Endothelial cell (in vitro differentiated cells): Measurements from ENCODE around the gene MCFD2. TPM values are rescaled to one million over a fixed set of nuclear protein-coding genes. Genes with fewer than 3 reads are reported as not detected.

Experiments
- DNase-seq: peaks from one replicate; pipeline ENCODE4 v3.0.0; 2021; ENCODE audit warnings: low spot score
- H3K27ac Mint-ChIP-seq: one replicate; pipeline ENCODE4 v1.8.0; 2021; ENCODE audit warnings: mixed read lengths, inconsistent platforms; ENCODE audit not compliant: unreplicated experiment
- H3K27me3 Mint-ChIP-seq: one replicate; pipeline ENCODE4 v1.8.0; 2021; ENCODE audit warnings: mild to moderate bottlenecking, moderate library complexity, mixed read lengths, inconsistent platforms; ENCODE audit not compliant: unreplicated experiment
- H3K36me3 Mint-ChIP-seq: one replicate; pipeline ENCODE4 v1.8.0; 2021; ENCODE audit warnings: mild to moderate bottlenecking, low read depth, mixed read lengths, inconsistent platforms; ENCODE audit not compliant: unreplicated experiment
- H3K4me1 Mint-ChIP-seq: one replicate; pipeline ENCODE4 v1.8.0; 2021; ENCODE audit warnings: mild to moderate bottlenecking, mixed read lengths, inconsistent platforms; ENCODE audit not compliant: unreplicated experiment
- H3K4me3 Mint-ChIP-seq: one replicate; pipeline ENCODE4 v1.8.0; 2021; ENCODE audit warnings: mild to moderate bottlenecking, mixed read lengths, inconsistent platforms; ENCODE audit not compliant: unreplicated experiment
- H3K9me3 Mint-ChIP-seq: one replicate; pipeline ENCODE4 v1.8.0; 2021; ENCODE audit warnings: mixed read lengths, inconsistent platforms; ENCODE audit not compliant: unreplicated experiment
- CTCF ChIP-seq: fragments of 200-600 bp; sonication (generic); IDR thresholded peaks from one replicate; pipeline ENCODE4 v1.5.0; 2021; ENCODE audit warnings: antibody characterized with exemption; ENCODE audit not compliant: unreplicated experiment
- total RNA-seq: library from RNA; stranded (reverse); fragmentation: NEBNext Ultra II Directional; extraction: Animal tissue kit (Norgen Biotek cat#: 25700); gene quantifications from one replicate; pipeline ENCODE4 v1.2.1, GENCODE V29; 2021; ENCODE audit not compliant: unreplicated experiment

MCFD2 gene
- total RNA-seq, 1 donor from 2014 or later: 121 TPM

GRCh38 chr2:46854260-46854659 lies 61.3 kb downstream of the MCFD2 start:
- no peak overlapping the region for H3K4me3 Mint-ChIP-seq
- H3K27ac Mint-ChIP-seq: no peak overlapping the region
- H3K4me1 Mint-ChIP-seq: peaks cover 16% of the 10 kb centered on the region
- DNase-seq: no peak
- H3K27me3 Mint-ChIP-seq: no peaks in the 10 kb centered on the region
- H3K36me3 Mint-ChIP-seq: peaks cover 3% of the 10 kb centered on the region
- no peak for TF ChIP-seq CTCF
- H3K9me3 Mint-ChIP-seq: no peaks in the 10 kb centered on the region

- H3K27ac Mint-ChIP-seq: no peak overlapping the region
- H3K36me3 Mint-ChIP-seq: peaks cover 3% of the 10 kb centered on the region
- H3K4me3 Mint-ChIP-seq: no peak overlapping the region
- DNase-seq: no peak
- H3K27me3 Mint-ChIP-seq: no peaks in the 10 kb centered on the region
- TF ChIP-seq CTCF: no peak
- H3K4me1 Mint-ChIP-seq: peaks cover 16% of the 10 kb centered on the region
- H3K9me3 Mint-ChIP-seq: no peaks in the 10 kb centered on the region
Measured at GRCh38 chr2:46852598-46852997, 63.0 kb downstream of the MCFD2 start.

GRCh38 chr2:46852124-46852523 lies 63.5 kb downstream of the MCFD2 start:
- H3K4me1 Mint-ChIP-seq: peaks cover 16% of the 10 kb centered on the region
- H3K9me3 Mint-ChIP-seq: no peaks in the 10 kb centered on the region
- no peaks in the 10 kb centered on the region for H3K27me3 Mint-ChIP-seq
- H3K27ac Mint-ChIP-seq: no peak overlapping the region
- no peak overlapping the region for H3K4me3 Mint-ChIP-seq
- DNase-seq: no peak
- no peak for TF ChIP-seq CTCF
- peaks cover 3% of the 10 kb centered on the region for H3K36me3 Mint-ChIP-seq

Other genes starting within 250 kb of the MCFD2 start
- 13.4 TPM for gene SOCS5, start 216.5 kb downstream of the MCFD2 start, total RNA-seq
- 10.8 TPM for gene TTC7A, start 25.4 kb upstream of the MCFD2 start, total RNA-seq
- gene STPG4, start 239.5 kb upstream of the MCFD2 start, total RNA-seq: not detected